GM12873 (cell line): ENCODE data around the gene GOLPH3L.
A peak's percentile ranks its signal among the peaks of the same experiment; 100 is the strongest.

Experiments used
- CTCF ChIP-seq: IDR thresholded peaks from 2 replicates; pipeline ENCODE4 v1.5.1; 2012; ENCODE audit warnings: low read depth, mild to moderate bottlenecking, moderate library complexity, low read length, control low read depth; ENCODE audit not compliant: insufficient read depth; ENCODE audit errors: missing control alignments

The GOLPH3L gene

DNA sequence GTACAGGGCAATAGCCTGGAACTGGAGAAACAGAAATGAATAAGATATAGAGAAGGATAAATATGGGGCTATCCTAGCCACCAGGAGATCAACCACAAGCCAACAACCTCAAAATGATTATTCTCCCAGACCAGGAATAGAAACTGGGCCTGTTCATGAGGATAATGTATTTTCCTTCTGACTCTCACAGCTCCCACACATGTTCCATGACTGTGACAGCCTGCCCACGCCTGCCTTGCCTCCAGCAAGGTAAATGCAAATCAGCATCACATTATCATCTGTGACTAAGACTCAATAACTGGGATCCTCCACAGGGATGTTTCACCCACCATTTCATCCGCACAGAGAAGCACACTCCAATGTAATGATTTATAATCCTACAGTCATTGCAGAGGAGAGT, 70.8 kb downstream of the GOLPH3L start:
- TF ChIP-seq CTCF = no peak

DNA sequence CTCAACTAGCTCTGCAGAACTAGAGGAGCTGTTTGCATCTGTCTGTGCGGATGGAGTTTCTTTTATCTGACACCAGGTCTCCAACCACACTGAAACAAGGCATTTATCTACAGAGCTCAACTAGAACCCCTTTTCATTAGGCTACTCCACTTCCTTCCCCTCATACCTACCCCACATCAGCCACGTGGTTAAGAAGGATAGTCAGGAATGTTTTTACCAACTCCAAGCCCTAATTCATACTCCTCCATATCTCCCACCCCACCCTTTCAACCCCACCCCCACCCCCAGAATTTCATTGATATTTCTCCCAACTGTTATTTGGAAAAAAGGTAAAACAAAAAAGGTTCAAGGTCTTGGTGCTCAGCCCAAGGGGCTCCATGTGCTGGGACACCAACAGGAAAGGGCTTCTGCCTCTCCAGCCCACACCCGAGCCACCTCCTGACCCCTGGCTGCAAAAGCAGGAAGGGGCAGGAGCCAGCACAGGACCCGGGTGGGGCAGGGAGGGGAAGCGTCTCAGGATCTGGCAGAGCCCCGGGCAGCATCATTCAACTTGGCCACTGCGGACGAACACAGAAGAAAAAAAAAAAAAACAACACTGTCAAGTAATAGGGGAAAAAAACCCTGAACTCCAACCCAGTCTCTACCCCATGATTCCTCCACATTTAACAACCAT, 74.5 kb downstream of the GOLPH3L start:
- TF ChIP-seq CTCF = no peak

DNA sequence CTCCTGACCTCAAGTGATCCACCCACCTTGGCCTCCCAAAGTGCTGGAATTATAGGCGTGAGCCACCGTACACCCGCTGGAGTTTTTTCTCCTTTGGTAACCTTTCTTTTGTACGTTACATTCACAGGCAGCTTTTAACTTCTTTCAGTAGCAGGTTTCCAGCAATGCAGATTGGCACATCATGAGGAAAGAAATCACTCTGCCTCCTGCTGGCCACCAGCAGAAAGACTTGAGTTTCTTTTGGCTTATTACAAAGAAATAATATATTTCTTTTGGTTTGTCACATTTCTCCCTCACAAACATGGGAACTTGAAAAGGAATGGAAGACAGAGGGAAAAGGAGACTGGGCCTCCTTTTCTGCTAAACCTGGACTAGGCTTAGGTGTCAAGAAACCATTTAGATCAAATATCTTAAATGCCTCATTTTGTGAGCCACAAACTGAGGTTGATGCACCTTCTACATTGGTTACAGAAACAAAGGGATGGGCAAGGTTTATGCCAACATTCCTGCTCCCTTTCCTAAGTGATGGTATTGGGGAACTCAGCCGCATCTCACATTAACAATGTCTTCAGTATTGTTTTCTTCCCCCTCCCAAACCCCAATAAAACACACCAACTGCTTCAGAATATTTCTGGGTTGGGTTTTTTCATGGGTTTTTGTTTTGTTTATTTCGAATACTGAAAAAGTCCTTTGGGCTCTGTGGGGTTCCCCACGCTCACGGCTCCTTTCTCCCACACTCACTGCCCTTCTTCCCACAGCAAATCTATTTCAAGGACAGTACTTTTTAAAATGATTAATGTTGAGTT, 75.3 kb downstream of the GOLPH3L start:
- peak; percentile 73 for TF ChIP-seq CTCF

DNA sequence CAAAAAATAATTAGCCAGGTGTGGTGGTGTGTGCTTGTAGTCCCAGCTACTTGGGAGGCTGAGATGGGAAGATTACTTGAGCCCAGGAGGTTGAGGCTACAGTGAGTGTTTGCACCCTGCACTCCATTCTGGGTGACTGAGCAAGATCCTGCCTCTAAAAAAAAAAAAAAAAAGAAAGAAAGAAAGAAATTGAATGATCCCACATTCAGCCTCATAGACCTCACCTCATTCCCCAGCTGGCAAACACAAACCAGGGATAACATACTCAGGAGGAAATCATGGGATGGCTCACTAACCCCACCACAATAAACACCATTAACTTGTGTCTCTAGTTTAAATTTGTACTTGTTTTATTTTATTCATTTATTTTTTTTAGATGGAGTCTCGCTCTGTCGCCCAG, 76.0 kb downstream of the GOLPH3L start:
- no peak for TF ChIP-seq CTCF

GRCh38 chr1:150619576-150620509, 77.1 kb downstream of the GOLPH3L start:
- TF ChIP-seq CTCF = no peak

- TF ChIP-seq CTCF = no peak
Measured at GRCh38 chr1:150615346-150616201, 81.4 kb downstream of the GOLPH3L start.
